Measurements from ENCODE around the gene PCDHGA5. TPM values are rescaled to one million over a fixed set of nuclear protein-coding genes. Genes with fewer than 3 reads are reported as not detected.
"Not testable (repeated sequence)": the region's sequence is repeated elsewhere in the genome, so short reads cannot be mapped to it uniquely, and the experiment has no call there.

PCDHGA5 gene
- total RNA-seq, 1 experiment from 2014 or later = 1.3 TPM

- peaks cover 69 to 74% of the 10 kb centered on the region in 2 experiments for H3K9me3 Mint-ChIP-seq
- peak; percentile 76 for DNase-seq
- not testable (repeated sequence) for H2BK120ac ChIP-seq (ENCODE audit: low read depth, low read length, poor library complexity, severe bottlenecking); H4K91ac ChIP-seq (ENCODE audit: insufficient read length, low read depth, low read length); H3K56ac ChIP-seq (ENCODE audit: insufficient read length, low read depth, low read length); H2BK15ac ChIP-seq (ENCODE audit: low read depth, low read length); H3K27me3 ChIP-seq (ENCODE audit: insufficient read depth, low read length); H3K27ac Mint-ChIP-seq; H4K5ac ChIP-seq (ENCODE audit: insufficient read length, low read depth, low read length); H3K27ac ChIP-seq (ENCODE audit: insufficient read length, low read depth, low read length); H3K23me2 ChIP-seq (ENCODE audit: insufficient read length, low read depth, low read length, poor library complexity, severe bottlenecking); H2AFZ ChIP-seq (ENCODE audit: low read length); H3K79me2 ChIP-seq (ENCODE audit: insufficient read depth, low read length); H3K4ac ChIP-seq (ENCODE audit: low read depth, low read length); H2AK5ac ChIP-seq (ENCODE audit: insufficient read length, low read length); H3K23ac ChIP-seq (ENCODE audit: insufficient read length, low read depth, low read length); H3K4me1 Mint-ChIP-seq; H3K14ac ChIP-seq (ENCODE audit: insufficient read depth, low read length); H3K79me1 ChIP-seq (ENCODE audit: insufficient read depth, low read depth, low read length, poor library complexity, severe bottlenecking); H3K4me1 ChIP-seq (ENCODE audit: insufficient read depth, low read length); H3T11ph ChIP-seq (ENCODE audit: low read length); H2BK20ac ChIP-seq (ENCODE audit: low read depth, low read length, poor library complexity, severe bottlenecking); H4K20me1 ChIP-seq (ENCODE audit: control insufficient read depth, insufficient read depth, insufficient read length); H2BK5ac ChIP-seq (ENCODE audit: insufficient read length, low read length); H4K8ac ChIP-seq (replicated peaks; ENCODE audit: insufficient read length, low read depth, low read length); H2BK12ac ChIP-seq (ENCODE audit: insufficient read length, low read depth, low read length)
- TF ChIP-seq CTCF (conservative IDR thresholded peaks at IDR 0.05) = peak; percentile 72
- peaks cover 42% of the 10 kb centered on the region for H3K9me3 ChIP-seq (ENCODE audit: control insufficient read depth, low read depth, low read length)
- peaks cover 25 to 62% (median 43%) of the 10 kb centered on the region in 3 experiments for H3K36me3 Mint-ChIP-seq (ENCODE audit: insufficient read depth in 1 of 3, low read depth in 3 of 3)
- H3K4me2 ChIP-seq (ENCODE audit: insufficient read depth, insufficient read length, low read length) = peak within 1 kb of the TSS; percentile 51
- no CpG with 5 or more reads among the region's 40 CpGs for WGBS (ENCODE audit: extremely low coverage, insufficient read length, low lambda C conversion rate)
- H3K9ac ChIP-seq (ENCODE audit: extremely low read depth, insufficient read length, low read length) = peak within 1 kb of the TSS; percentile 15
- peak within 1 kb of the TSS in 1 of 2 experiments; percentile 71; a peak in 2 of 5 replicates for H3K4me3 Mint-ChIP-seq
- H3K18ac ChIP-seq (ENCODE audit: insufficient read length, low read depth, low read length) = peak within 1 kb of the TSS; percentile 33
- peaks cover 15% of the 10 kb centered on the region for H3K27me3 Mint-ChIP-seq (ENCODE audit: low read depth)
Measured at GRCh38 chr5:141387557-141388311, 23.8 kb downstream of the PCDHGA5 start, which contains the start of gene PCDHGB4. TSS of gene PCDHGB4 (plus strand) at chr5:141387698. CDS start at chr5:141387885, 187 bp downstream.
